Left forelimb (tissue), 1 donor: ENCODE measurements around the gene CMTM8.

Source experiments
- DNase-seq: peaks from one replicate; pipeline ENCODE4 v3.0.0-alpha.2; 2018; ENCODE audit warnings: low spot score

Gene CMTM8

DNA sequence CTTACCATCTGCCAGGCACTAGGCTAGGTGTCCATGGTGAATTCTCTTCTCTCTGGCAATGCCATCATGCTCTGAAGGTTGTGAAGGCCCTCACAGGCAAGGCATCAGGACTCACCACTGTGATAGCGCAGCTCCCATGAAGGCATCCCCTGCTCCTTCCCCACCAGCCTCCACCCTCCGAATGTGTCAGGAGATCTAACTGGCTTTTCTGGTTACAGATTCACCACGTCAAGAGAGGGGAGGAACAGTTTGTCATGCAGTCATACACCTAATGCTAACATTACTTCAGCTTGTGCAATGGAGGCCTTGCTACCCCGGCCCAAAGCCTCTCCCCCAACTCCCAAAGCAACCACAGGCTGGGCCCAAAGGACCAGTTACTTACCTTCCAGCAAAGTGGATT, 8.9 kb upstream of the CMTM8 start:
- no peak for DNase-seq

DNA sequence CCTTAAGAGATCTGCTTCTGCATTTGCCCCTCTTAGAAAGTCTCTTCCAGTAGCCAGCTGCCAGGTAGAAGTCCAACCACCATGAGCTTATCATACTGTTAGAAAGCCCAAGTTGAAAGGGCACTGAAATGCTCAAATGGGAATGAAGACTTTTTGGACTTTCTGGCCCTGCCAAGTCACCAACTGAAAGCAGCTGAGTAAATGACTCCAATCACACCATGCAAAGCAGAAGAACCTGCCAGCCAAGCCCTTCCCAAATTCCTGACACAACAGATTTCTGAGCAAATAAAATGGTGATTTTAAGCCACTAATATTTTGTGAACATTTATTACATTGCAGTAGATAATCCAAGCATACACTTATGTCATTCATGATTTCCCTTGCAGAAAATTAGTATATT, 2.1 kb upstream of the CMTM8 start:
- DNase-seq: no peak

DNA sequence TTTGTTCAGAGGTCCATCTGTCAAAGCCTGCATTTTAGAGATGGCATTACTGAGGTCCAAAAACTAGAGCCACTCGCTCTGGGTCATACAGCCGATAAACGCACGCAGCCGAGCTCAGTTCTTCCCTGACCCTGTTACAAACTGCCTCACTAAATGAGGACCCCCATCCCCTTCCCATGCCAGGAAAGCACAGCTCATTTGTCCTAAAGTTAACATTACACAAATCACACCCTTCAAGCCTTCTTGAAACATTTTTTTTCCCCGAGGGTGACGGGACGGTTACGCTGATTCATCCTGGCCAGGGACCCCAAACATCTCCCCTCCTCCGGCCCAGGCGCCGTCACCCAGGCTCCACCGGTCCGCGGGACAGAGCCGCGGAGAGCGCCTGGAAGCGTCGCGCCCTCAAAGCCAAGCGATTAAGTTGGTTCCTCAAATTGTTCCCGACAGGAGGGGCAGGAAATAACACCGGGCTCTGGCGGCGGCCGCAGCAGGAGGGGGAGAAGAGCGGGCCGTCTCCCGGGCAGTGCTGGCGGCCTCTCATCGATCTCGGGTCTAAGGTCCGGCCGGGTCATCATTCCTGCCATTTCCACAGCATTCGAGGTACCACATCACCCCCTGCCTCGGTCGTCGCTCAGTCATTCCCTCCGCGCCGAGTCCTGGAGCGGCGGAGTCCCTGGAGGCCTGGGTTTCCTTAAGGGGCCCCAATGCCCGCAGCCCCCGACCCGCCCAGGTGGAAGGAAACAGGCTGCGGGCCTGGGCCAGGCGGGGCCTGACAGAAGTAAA, 619 bp upstream of the CMTM8 start:
- DNase-seq: no peak

- no peak for DNase-seq
Observed at GRCh38 chr3:32239307-32240158, 1.1 kb downstream of the CMTM8 start.

DNA sequence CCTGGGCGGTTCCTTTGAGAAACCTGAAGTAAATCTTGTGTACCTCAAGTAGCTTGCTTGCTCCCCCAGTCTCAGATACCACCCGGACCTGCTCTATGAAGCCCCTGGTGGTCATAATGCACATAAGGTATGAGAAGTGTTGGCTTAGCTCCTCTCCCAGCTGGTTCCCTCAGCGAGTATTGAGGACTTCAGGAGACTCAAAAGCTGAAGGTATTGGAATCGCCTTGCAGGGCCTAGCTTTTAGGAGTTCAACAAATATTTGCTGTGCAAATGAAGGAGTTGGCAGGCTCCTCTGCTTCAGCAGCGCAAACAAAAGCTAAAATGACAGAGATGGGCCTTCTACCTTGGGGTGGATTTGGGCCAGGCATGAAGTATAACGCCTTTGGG, 1.7 kb downstream of the CMTM8 start:
- no peak for DNase-seq

DNA sequence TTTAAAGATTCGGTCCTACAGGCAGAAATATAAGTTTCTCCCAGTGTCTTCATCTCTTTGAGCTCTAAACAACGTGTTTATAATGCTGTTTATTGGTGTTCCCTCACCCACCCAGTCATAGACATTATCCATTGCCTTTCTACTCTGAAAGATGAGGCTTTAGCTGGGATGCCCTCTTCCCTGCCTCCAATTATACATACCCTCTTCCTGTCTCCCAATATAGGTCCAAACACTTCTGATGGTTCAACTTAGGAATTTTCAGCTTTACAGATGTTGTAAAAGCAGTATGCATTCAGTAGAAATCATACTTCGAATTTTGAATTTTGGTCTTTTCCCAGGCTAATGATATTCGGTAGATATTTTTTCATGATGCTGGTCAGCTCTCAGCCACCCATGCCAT, 2.6 kb downstream of the CMTM8 start:
- DNase-seq: no peak

DNA sequence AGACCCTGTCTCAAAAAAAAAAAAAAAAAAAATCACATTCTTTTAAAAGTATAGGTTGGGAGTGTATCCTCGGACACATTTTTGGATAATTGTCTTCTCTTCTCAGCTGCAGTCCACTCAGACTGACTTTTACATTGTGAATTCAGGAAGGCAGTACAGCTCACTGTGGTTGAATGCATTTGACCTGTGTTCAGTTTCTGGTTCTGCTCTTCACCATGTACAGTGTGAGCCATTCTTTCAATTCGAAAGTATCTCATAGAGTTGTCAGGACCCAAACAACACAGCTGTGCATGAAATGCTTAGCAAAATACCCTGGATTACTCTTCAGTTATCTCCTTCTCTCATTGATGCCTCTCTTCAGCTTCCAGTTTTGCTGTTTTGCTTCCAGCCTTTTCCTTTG, 5.0 kb downstream of the CMTM8 start:
- DNase-seq: no peak

GRCh38 chr3:32245200-32245599, 6.7 kb downstream of the CMTM8 start:
- no peak for DNase-seq

GRCh38 chr3:32246079-32246675, 7.7 kb downstream of the CMTM8 start:
- no peak for DNase-seq

DNA sequence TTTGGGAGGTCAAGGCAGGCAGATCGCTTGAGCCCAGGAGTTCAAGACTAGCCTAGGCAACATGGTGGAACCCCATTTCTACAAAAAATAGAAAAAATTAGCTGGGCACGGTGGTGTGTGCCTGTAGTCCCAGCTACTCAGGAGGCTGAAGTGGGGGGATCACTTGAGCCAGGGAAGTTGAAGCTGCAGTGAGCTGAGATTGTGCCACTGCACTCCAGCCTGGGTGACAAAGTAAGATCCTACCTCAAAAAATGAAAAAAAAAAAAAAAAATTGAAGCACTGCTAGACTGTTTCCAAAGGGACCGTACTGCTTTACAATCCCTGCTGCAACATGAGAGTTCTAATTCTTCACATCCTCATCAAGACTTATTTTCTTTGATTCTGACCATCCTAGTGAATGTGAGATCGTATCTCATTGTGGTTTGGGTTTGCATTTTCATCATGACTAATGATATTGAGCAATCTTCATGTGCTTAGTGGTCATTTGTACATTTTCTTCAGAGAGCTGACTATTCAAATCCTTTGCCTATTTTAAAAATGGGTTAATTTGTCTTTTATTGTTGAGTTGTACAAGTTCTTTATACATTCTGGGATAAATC, 10.8 kb downstream of the CMTM8 start:
- DNase-seq: no peak

DNA sequence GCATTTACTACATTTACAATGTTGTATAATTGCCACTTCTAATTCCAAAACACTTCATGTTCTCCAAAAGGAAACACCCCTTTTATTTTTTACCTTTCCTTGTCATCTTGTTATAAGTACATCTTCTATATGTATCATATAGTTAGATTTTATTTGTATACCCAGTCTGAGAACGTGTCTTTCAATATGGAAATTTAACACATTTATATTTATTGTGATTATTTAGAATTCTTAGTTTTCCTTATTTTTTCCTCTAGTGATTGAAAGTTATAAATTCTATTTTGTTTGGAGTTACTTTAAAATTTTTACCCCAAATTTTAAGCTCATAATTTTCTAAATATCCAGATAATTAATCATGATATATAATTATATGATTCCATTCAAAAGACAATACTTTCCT, 15.8 kb downstream of the CMTM8 start:
- DNase-seq: no peak

DNA sequence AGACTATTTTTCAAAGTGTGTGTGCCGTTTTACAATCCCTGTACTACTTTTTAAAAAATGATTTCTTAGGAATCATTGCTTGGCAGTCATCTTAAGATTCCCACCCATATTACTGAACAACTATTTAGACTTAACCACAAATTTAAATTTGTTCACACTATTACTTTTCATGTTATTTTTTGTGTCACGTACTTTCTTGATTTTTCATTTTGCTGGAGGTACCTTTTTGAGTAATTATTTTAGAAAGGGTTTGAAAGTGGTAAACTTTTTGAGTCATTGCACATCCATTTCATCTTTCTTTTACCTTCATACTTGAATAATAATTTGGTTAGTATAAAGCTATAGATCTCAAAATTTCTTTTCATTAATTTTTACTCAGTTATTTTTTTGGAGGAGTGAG, 16.9 kb downstream of the CMTM8 start:
- no peak for DNase-seq

GRCh38 chr3:32256206-32256605, 17.7 kb downstream of the CMTM8 start:
- DNase-seq: no peak

- no peak for DNase-seq
Observed at GRCh38 chr3:32257042-32257441, 18.6 kb downstream of the CMTM8 start.

DNA sequence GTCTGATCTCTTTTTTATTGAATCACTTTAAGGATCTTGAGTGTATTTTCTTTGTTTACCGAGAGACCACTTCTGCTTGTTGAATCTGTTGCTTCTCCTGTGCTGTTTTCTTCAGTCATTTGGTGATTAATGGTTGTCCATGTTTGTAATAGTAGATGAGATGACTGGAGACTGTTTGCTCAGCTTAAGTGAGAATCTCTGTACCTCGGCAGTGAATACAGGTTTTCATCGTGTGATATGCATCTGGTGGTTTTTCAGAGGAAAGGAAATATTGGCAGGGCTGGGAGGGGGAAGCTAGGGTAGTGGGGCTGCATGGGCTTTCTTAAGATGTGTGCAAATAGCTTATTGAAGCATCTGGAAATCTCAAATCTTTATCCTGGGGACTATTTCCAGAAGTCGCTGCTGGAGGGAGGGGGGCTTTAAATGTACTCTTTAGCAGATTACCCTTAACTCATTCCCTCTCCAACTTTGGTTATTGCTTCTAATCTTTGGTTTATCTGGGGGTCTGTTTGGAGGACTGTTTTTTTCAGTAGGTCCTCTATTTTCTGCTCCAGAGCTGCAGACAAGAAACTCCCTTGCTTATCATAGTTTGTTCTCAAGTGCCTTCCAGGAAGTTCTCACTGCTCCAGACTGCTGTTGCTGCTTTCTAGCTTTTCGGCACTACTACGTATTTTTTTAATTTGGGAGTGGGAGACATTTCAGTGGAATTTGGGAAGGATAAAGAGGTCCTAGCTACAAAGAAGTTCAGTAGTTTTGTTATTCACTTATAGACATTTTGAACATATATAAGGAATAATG, 19.4 kb downstream of the CMTM8 start:
- no peak for DNase-seq

DNA sequence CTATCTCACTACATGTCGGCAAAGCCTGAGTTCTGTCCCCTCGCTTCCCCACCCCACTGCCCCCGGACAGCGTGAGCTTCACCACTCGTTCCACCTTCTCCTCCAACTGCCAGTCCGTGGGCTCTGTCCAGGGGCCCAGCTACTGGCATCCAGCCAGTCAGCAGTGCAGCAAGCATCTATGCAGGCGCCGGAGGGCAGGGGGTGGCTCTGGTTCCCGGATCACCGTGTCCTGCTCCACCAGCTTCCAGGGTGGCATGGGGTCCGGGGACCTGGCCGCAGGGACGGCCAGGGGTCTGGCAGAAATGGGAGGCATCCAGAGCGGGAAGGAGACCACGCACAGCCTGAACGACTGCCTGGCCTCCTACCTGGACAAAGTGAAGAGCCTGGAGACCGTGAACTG, 20.4 kb downstream of the CMTM8 start:
- DNase-seq: no peak

DNA sequence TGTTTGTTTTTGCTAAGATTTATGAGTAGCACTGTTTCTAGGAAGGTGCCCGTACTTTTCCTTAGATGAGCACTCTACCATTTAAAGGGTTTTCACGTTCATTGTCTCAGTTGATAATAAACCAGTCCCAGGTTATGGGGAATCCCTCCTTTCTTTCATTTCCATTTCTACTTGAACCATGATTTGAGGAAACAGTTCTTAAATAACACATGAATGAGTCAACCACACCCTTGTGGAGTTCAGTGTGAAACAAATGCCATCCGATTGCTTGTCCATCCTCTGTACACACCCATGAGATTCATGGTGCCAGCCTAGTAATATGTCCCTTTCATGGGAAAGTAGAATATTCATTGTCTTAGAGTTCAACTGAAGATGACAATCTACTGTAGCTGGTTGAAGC, 23.1 kb downstream of the CMTM8 start:
- DNase-seq: no peak

DNA sequence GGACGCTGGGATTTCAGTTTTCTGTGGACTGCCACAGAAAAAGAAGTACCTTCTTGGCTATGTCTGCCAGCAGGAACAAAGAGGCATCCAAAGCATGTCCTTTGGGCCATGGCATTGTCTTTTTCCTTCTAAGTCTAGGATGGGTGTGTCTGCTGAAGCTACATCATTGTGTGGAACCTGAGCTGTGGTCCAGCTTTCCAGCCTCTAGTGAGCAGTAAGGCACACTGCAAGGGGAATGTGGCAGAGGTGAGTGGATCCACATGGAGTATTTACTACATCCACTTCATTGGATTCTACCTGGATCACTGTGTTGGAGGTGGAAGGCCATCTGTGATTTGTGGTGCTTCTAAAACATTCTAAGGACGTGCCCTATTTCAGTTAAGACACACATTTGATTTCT, 23.7 kb downstream of the CMTM8 start:
- no peak for DNase-seq

- DNase-seq: no peak
Observed at GRCh38 chr3:32274306-32274705, 35.8 kb downstream of the CMTM8 start.

GRCh38 chr3:32275506-32275905, 37.0 kb downstream of the CMTM8 start:
- no peak for DNase-seq

GRCh38 chr3:32276279-32276841, 37.9 kb downstream of the CMTM8 start:
- DNase-seq: no peak

- DNase-seq: no peak
Observed at GRCh38 chr3:32278714-32279113, 40.2 kb downstream of the CMTM8 start.
